ENCODE data around the gene SYNE2. TPM values are rescaled to one million over a fixed set of nuclear protein-coding genes. Genes with fewer than 3 reads are reported as not detected.

Gene SYNE2
- total and polyA plus RNA-seq, 4 donors, result 12.0 to 79.9 (median 19.5) TPM

- no peak for TF ChIP-seq REST (IDR thresholded peaks at IDR 0.05)
- TF ChIP-seq HNF4A (conservative IDR thresholded peaks at IDR 0.05), result no peak
Measured at GRCh38 chr14:64197996-64198395, 345.2 kb downstream of the SYNE2 start (continued).

- Histone ChIP-seq H3K9me3 (ENCODE audit: control insufficient read depth in 4 of 4, low read length in 3 of 4) (no peaks in the 10 kb centered on the region), H3K4me3 (ENCODE audit: low read depth in 1 of 3, low read length in 3 of 3) (no peak overlapping the region), H3K27me3 (ENCODE audit: control insufficient read depth in 4 of 4, insufficient read depth in 4 of 4, low read length in 3 of 4) (no peaks in the 10 kb centered on the region), H3K9ac (ENCODE audit: low read depth in 1 of 2, low read length in 2 of 2) (no peak overlapping the region), H3K27ac (ENCODE audit: low read depth in 1 of 2, low read length in 2 of 2) (no peak overlapping the region), H3K4me1 (ENCODE audit: control insufficient read depth in 4 of 4, insufficient read depth in 4 of 4, low read length in 3 of 4) (peaks cover 0 to 3% (median 0%) of the 10 kb centered on the region in 4 donors), H3K36me3 (ENCODE audit: control insufficient read depth in 4 of 4, insufficient read depth in 3 of 4, low read depth in 1 of 4, low read length in 3 of 4) (peaks cover 0 to 28% (median 22%) of the 10 kb centered on the region in 4 donors)
- 87% methylated on average over 3 of the region's 3 CpGs for WGBS
- TF ChIP-seq JUND (IDR thresholded peaks at IDR 0.05), result no peak
- TF ChIP-seq REST (IDR thresholded peaks at IDR 0.05), result no peak
- TF ChIP-seq HNF4G (IDR thresholded peaks at IDR 0.05), result no peak
- TF ChIP-seq EGR1 (IDR thresholded peaks at IDR 0.05; ENCODE audit: low read depth in 2 of 2), result no peak
- no peak for TF ChIP-seq GABPA (IDR thresholded peaks at IDR 0.05 in 1 of 2, conservative IDR thresholded peaks at IDR 0.05 in 1 of 2)
- no peak for DNase-seq (ENCODE audit: low spot score)
Measured at GRCh38 chr14:64198486-64198885, 345.7 kb downstream of the SYNE2 start.

- TF ChIP-seq RXRA (IDR thresholded peaks at IDR 0.05), result peak; percentile 12 to 17
- peak; percentile 80 for TF ChIP-seq NR2F2 (IDR thresholded peaks at IDR 0.05)
- no peak for TF ChIP-seq EGR1 (IDR thresholded peaks at IDR 0.05; ENCODE audit: low read depth in 2 of 2)
- no peak for DNase-seq (ENCODE audit: low spot score)
- Histone ChIP-seq H3K9me3 (ENCODE audit: control insufficient read depth in 4 of 4, low read length in 3 of 4) (no peaks in the 10 kb centered on the region), H3K4me3 (ENCODE audit: low read depth in 1 of 3, low read length in 3 of 3) (no peak overlapping the region), H3K4me1 (ENCODE audit: control insufficient read depth in 4 of 4, insufficient read depth in 4 of 4, low read length in 3 of 4) (peaks cover 0 to 3% (median 0%) of the 10 kb centered on the region in 4 donors), H3K27ac (ENCODE audit: low read depth in 1 of 2, low read length in 2 of 2) (no peak overlapping the region), H3K27me3 (ENCODE audit: control insufficient read depth in 4 of 4, insufficient read depth in 4 of 4, low read length in 3 of 4) (no peaks in the 10 kb centered on the region), H3K36me3 (ENCODE audit: control insufficient read depth in 4 of 4, insufficient read depth in 3 of 4, low read depth in 1 of 4, low read length in 3 of 4) (peaks cover 3 to 29% (median 25%) of the 10 kb centered on the region in 4 donors), H3K9ac (ENCODE audit: low read depth in 1 of 2, low read length in 2 of 2) (no peak overlapping the region)
- 69% methylated on average over 4 of the region's 4 CpGs for WGBS
Measured at GRCh38 chr14:64200170-64200569, 347.4 kb downstream of the SYNE2 start.

- no peak overlapping the region for H3K4me3 ChIP-seq (ENCODE audit: low read depth in 1 of 3, low read length in 3 of 3)
- H3K4me1 ChIP-seq (ENCODE audit: control insufficient read depth in 4 of 4, insufficient read depth in 4 of 4, low read length in 3 of 4), result no peaks in the 10 kb centered on the region
- no peak overlapping the region for H3K27ac ChIP-seq (ENCODE audit: low read depth in 1 of 2, low read length in 2 of 2)
- whole genome bisulfite sequencing, result 85% methylated on average over 7 of the region's 7 CpGs
- H3K36me3 ChIP-seq (ENCODE audit: control insufficient read depth in 4 of 4, insufficient read depth in 3 of 4, low read depth in 1 of 4, low read length in 3 of 4), result peaks cover 3 to 24% (median 19%) of the 10 kb centered on the region in 4 donors
- H3K9me3 ChIP-seq (ENCODE audit: control insufficient read depth in 4 of 4, low read length in 3 of 4), result no peaks in the 10 kb centered on the region
- DNase-seq (ENCODE audit: low spot score), result no peak
- H3K27me3 ChIP-seq (ENCODE audit: control insufficient read depth in 4 of 4, insufficient read depth in 4 of 4, low read length in 3 of 4), result no peaks in the 10 kb centered on the region
- no peak overlapping the region for H3K9ac ChIP-seq (ENCODE audit: low read depth in 1 of 2, low read length in 2 of 2)
- TF ChIP-seq RXRA (IDR thresholded peaks at IDR 0.05), result no peak
- no peak for TF ChIP-seq YY1 (IDR thresholded peaks at IDR 0.05)
Measured at GRCh38 chr14:64201296-64201695, 348.5 kb downstream of the SYNE2 start.

Data from liver (tissue), 9 donors.